ENCODE results near the gene GLYR1.

DNA sequence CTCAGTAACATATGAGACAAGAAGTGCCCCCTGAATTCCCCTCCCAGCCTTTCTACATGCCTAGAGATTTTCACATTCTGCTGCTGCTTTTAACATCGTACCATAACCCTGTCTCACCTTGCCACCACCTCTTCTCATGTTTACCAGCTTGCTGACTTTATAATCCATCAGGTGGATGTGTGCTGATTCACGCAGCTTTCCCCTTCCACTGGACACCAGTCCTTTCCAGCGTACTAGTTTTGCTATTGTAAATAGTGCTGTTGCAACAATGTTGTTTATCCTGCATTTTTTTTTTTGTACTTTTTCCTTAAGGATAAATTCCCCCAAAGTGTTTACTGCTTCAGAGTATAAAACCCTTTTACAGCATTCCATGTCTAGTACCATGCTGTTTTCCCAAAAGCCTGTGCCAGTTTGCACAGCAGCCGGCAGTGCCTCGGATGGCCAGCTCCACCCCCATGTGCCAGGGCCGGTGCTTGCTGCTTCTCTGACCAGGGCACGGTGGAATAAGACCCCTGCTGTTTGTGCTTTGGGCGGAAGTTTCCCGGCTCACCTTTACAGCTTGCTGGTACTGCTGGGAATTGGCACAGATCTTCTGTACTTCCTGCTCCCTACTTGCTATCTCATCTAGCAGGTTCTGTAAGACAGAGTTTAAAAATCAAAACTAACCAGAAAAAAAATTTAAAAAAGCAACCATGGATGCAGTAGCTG is 41.5 kb upstream of the GLYR1 start:
- TF ChIP-seq, protein P1, sequence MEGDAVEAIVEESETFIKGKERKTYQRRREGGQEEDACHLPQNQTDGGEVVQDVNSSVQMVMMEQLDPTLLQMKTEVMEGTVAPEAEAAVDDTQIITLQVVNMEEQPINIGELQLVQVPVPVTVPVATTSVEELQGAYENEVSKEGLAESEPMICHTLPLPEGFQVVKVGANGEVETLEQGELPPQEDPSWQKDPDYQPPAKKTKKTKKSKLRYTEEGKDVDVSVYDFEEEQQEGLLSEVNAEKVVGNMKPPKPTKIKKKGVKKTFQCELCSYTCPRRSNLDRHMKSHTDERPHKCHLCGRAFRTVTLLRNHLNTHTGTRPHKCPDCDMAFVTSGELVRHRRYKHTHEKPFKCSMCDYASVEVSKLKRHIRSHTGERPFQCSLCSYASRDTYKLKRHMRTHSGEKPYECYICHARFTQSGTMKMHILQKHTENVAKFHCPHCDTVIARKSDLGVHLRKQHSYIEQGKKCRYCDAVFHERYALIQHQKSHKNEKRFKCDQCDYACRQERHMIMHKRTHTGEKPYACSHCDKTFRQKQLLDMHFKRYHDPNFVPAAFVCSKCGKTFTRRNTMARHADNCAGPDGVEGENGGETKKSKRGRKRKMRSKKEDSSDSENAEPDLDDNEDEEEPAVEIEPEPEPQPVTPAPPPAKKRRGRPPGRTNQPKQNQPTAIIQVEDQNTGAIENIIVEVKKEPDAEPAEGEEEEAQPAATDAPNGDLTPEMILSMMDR (IDR thresholded peaks at IDR 0.05): no peak
- TF ChIP-seq POLR2AphosphoS5 (IDR thresholded peaks at IDR 0.05; ENCODE audit: low read depth, low read length): no peak; the same call in 1 of the 2 replicates
- TF ChIP-seq SIN3A (IDR thresholded peaks at IDR 0.05; ENCODE audit: borderline replicate concordance, insufficient read depth, low read depth, low read length): no peak
